Stomach (tissue), 4 donors: Measurements from ENCODE around the gene AADACL4.

Source experiments
- EP300 ChIP-seq: sonication (generic); formaldehyde crosslinking; IDR thresholded peaks from one replicate; pipeline ENCODE4 v1.6.1; 2017; ENCODE audit warnings: antibody characterized with exemption
- POLR2AphosphoS5 ChIP-seq, 3 donors: sonication (generic); formaldehyde crosslinking; IDR thresholded peaks; one replicate each; pipeline ENCODE4 v1.6.1; 2016; ENCODE audit warnings: antibody characterized with exemption in 3 of 3
- TF ChIP-seq, protein P1 (sequence below), 7 experiments: fragments of 450-650 bp in 4 of 7; fragments of 200-600 bp in 3 of 7; sonication (generic) in 3 of 7; IDR thresholded peaks; one replicate each; pipeline ENCODE4 v1.5.1; 2016 to 2019; ENCODE audit warnings: antibody characterized with exemption in 7 of 7, control low read depth in 2 of 7, mild to moderate bottlenecking in 1 of 7

DNA sequence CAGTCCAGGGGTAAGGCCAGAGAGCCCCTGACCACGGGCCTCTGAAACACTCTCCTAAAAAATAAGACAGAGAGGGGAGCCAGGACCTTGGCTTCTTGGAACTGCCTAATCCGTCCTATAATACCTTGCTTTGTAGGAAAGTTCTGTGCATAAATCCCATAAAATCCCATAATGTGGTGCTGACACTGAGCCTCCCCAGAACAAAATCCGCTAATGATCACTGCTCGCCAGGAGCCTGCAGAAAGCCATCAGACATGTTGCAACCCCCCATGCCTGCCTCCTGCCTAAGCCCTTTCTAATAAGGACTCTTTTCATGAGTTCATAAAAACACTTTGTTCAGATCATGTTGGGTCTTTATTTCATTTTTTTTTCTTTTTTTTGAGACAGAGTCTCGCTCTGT, 16.6 kb upstream of the AADACL4 start:
- TF ChIP-seq, protein P1, sequence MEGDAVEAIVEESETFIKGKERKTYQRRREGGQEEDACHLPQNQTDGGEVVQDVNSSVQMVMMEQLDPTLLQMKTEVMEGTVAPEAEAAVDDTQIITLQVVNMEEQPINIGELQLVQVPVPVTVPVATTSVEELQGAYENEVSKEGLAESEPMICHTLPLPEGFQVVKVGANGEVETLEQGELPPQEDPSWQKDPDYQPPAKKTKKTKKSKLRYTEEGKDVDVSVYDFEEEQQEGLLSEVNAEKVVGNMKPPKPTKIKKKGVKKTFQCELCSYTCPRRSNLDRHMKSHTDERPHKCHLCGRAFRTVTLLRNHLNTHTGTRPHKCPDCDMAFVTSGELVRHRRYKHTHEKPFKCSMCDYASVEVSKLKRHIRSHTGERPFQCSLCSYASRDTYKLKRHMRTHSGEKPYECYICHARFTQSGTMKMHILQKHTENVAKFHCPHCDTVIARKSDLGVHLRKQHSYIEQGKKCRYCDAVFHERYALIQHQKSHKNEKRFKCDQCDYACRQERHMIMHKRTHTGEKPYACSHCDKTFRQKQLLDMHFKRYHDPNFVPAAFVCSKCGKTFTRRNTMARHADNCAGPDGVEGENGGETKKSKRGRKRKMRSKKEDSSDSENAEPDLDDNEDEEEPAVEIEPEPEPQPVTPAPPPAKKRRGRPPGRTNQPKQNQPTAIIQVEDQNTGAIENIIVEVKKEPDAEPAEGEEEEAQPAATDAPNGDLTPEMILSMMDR (IDR thresholded peaks at IDR 0.05): no peak
- TF ChIP-seq EP300 (no peak), POLR2AphosphoS5 (IDR thresholded peaks at IDR 0.05) (no peak)
